WTC11 (cell line): ENCODE results near the gene ST8SIA6.

Experiments
- CTCF ChIP-seq: fragments of 200-600 bp; IDR thresholded peaks from 2 replicates; pipeline ENCODE4 v1.8.0; 2022; ENCODE audit warnings: antibody characterized with exemption
- E2F1 ChIP-seq: sonication (generic); formaldehyde crosslinking; IDR thresholded peaks from 2 replicates; pipeline ENCODE4 v1.8.0; 2022; ENCODE audit warnings: mild to moderate bottlenecking, missing genetic modification reagents
- ESRRA ChIP-seq: sonication (generic); formaldehyde crosslinking; IDR thresholded peaks from 2 replicates; pipeline ENCODE4 v1.8.1; 2022; ENCODE audit warnings: mild to moderate bottlenecking, missing genetic modification reagents, borderline replicate concordance
- FOXP4 ChIP-seq: sonication (generic); formaldehyde crosslinking; IDR thresholded peaks from 2 replicates; pipeline ENCODE4 v1.8.0; 2022; ENCODE audit warnings: mild to moderate bottlenecking, missing genetic modification reagents
- HMGXB4 ChIP-seq: sonication (generic); formaldehyde crosslinking; IDR thresholded peaks from 2 replicates; pipeline ENCODE4 v1.8.1; 2023; ENCODE audit warnings: mild to moderate bottlenecking, moderate library complexity, missing genetic modification reagents
- ZBTB21 ChIP-seq: sonication (generic); formaldehyde crosslinking; IDR thresholded peaks from 2 replicates; pipeline ENCODE4 v1.8.1; 2023; ENCODE audit warnings: mild to moderate bottlenecking, missing genetic modification reagents, borderline replicate concordance
- TF ChIP-seq, protein P1 (sequence below): sonication (generic); formaldehyde crosslinking; IDR thresholded peaks from 2 replicates; pipeline ENCODE4 v1.8.0; 2022; ENCODE audit warnings: mild to moderate bottlenecking, missing genetic modification reagents

DNA sequence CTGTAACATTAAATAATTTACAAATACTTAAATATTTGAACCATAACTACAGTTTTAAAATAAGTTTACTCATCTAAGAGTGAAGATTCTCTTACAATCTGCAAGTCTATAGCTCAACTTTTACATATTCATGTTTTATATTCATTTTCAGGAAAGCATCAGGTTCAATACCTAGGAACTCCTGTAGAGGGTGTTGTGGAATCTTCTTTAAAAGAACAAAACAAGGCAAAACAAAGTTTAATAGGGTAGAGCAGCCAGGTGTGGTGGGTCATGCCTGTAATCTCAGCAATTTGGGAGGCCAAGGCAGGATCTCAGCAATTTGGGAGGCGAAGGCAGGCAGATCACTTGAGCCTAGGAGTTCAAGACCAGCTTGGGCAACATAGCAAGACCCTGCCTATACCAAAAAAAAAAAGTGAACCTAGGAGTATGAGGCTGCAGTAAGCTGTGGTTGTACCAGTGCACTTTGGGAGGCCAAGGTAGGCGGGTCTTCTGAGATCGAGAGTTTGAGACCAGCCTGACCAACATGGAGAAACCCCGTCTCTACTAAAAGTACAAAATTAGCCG lies 45.1 kb downstream of the ST8SIA6 start:
- TF ChIP-seq ESRRA: no peak
- TF ChIP-seq CTCF: 0 out of 2 replicates have a peak, but pooled peaks have one; percentile 20
- TF ChIP-seq FOXP4 (CRISPR knock-in tag): no peak
- no peak for TF ChIP-seq HMGXB4
- TF ChIP-seq ZBTB21 (CRISPR knock-in tag): no peak
- TF ChIP-seq E2F1: no peak
- TF ChIP-seq, protein P1, sequence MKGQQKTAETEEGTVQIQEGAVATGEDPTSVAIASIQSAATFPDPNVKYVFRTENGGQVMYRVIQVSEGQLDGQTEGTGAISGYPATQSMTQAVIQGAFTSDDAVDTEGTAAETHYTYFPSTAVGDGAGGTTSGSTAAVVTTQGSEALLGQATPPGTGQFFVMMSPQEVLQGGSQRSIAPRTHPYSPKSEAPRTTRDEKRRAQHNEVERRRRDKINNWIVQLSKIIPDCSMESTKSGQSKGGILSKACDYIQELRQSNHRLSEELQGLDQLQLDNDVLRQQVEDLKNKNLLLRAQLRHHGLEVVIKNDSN (CRISPR knock-in tag): no peak
